Stimulated activated memory B cell treated with anti-CD40 and anti-IgM and Interleukin-4, amounts not matched to agents 10 μg/mL and 1 μg/mL and 100 μg/mL, for 72 hours (primary cell): ENCODE data around the gene CAMKMT.

ENCODE experiments used
- ATAC-seq: fragments of 150-1000 bp; cut with Tn5 transposase; 2 replicates; pipeline ENCODE4 v1.10.0; 2021
- H3K27ac Mint-ChIP-seq: one replicate; pipeline ENCODE4 v1.8.0; 2022; ENCODE audit warnings: mild to moderate bottlenecking, mixed read lengths
- H3K27me3 Mint-ChIP-seq: one replicate; pipeline ENCODE4 v1.8.0; 2022; ENCODE audit warnings: mixed read lengths
- H3K36me3 Mint-ChIP-seq: one replicate; pipeline ENCODE4 v1.8.0; 2022; ENCODE audit warnings: mixed read lengths
- H3K4me1 Mint-ChIP-seq: one replicate; pipeline ENCODE4 v1.8.0; 2022; ENCODE audit warnings: mixed read lengths
- H3K4me3 Mint-ChIP-seq: one replicate; pipeline ENCODE4 v1.8.0; 2022; ENCODE audit warnings: mild to moderate bottlenecking, moderate library complexity, mixed read lengths
- H3K9me3 Mint-ChIP-seq: one replicate; pipeline ENCODE4 v1.8.0; 2022; ENCODE audit warnings: mixed read lengths

The CAMKMT gene

DNA sequence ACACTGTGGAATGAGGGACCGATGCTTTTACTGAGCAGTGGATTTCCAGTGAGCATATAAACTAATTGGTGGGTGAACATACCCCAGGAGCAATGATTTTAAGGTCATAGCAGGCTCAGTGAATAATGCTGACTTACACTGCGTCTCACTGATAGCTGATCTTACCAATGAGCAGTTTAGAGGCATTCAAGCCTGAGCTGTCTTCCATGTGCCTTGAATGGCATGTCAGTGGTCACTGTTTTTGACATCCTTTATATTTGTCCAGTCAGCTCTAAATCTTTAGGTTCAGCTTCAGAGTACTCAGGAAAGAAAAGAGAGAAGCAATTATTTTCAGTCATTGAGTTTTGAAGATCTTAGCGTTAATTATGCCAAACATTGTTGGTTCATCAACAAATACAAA is 88.3 kb downstream of the CAMKMT start:
- no peak for ATAC-seq
- no peaks in the 10 kb centered on the region for H3K27me3 Mint-ChIP-seq
- H3K27ac Mint-ChIP-seq = no peak overlapping the region
- H3K9me3 Mint-ChIP-seq = peaks cover 3% of the 10 kb centered on the region
- H3K4me1 Mint-ChIP-seq = no peaks in the 10 kb centered on the region
- H3K4me3 Mint-ChIP-seq = no peak overlapping the region
- H3K36me3 Mint-ChIP-seq = peaks cover 15% of the 10 kb centered on the region

DNA sequence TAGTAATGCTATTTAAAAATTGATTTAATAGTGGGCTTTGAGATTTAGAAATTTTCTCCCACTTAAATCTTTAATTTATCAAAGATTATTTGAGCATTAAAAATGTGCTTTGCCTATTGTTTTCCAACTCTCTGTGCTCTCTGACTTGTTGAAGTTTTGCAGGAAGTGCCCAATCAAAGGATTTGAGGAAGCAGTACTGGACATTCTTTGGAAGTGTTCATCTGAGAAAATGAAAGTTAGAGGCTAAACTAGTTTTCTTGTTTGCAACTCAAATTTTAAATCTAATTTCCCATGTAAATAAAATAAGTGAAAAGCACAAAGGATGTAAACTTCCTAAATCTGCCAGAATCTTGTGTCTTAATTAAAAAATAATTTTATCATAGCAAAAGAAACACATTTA is 89.1 kb downstream of the CAMKMT start:
- H3K4me1 Mint-ChIP-seq = no peaks in the 10 kb centered on the region
- no peaks in the 10 kb centered on the region for H3K9me3 Mint-ChIP-seq
- no peak for ATAC-seq

DNA sequence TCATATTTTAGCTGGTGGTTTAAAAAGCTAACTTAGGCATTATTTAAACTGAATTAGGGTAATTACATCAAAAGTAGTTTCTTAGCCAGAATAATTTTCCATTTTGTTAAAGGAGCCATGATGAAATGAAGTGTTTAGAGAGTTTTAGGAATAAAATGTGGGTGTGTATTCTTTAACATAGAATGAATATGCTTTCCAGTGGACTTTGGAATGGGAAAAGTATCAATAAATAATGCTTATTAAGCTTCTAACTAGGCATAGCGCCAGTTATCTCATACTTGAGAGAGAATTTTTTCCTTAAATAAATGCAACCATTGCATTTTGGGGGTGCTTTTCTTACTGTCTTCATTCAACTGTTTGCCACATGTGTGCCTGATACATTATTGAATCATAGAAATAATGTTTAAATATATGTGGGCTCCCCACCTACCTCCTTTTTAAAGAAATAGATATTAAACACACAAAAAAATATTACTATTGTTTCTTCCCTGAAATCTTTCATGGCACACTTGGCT is 90.4 kb downstream of the CAMKMT start:
- no peak overlapping the region for H3K4me3 Mint-ChIP-seq
- H3K36me3 Mint-ChIP-seq = no peaks in the 10 kb centered on the region
- no peaks in the 10 kb centered on the region for H3K4me1 Mint-ChIP-seq

More for the DNA sequence above, 89.1 kb downstream of the CAMKMT start:
- H3K4me3 Mint-ChIP-seq = no peak overlapping the region
- H3K27ac Mint-ChIP-seq = no peak overlapping the region
- H3K27me3 Mint-ChIP-seq = no peaks in the 10 kb centered on the region
- H3K36me3 Mint-ChIP-seq = peaks cover 8% of the 10 kb centered on the region

DNA sequence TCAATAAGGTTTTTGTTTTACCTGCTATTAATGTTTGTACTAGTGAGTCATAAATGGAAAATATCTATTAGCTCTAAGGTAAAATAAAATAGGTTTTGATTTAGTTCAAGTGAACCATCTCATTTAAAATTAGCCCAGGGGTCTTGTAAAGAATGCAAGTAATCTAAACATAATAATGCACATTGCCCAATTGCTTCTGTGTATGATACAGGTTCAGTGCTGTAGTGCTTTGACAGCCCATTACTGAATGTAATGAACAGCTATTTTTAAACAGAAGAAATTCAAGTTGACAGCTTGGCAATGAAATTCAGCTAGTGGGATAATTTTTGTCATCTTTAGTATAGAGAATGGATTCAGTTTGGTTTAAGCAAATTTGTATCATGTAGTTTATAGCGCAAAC is 91.5 kb downstream of the CAMKMT start:
- H3K9me3 Mint-ChIP-seq = no peaks in the 10 kb centered on the region
- no peak overlapping the region for H3K27ac Mint-ChIP-seq
- no peaks in the 10 kb centered on the region for H3K36me3 Mint-ChIP-seq
- no peaks in the 10 kb centered on the region for H3K27me3 Mint-ChIP-seq
- no peak for ATAC-seq
- H3K4me1 Mint-ChIP-seq = no peaks in the 10 kb centered on the region
- no peak overlapping the region for H3K4me3 Mint-ChIP-seq

More for the DNA sequence above, 90.4 kb downstream of the CAMKMT start:
- no peaks in the 10 kb centered on the region for H3K27me3 Mint-ChIP-seq
- no peak for ATAC-seq
- H3K9me3 Mint-ChIP-seq = no peaks in the 10 kb centered on the region
- no peak overlapping the region for H3K27ac Mint-ChIP-seq

DNA sequence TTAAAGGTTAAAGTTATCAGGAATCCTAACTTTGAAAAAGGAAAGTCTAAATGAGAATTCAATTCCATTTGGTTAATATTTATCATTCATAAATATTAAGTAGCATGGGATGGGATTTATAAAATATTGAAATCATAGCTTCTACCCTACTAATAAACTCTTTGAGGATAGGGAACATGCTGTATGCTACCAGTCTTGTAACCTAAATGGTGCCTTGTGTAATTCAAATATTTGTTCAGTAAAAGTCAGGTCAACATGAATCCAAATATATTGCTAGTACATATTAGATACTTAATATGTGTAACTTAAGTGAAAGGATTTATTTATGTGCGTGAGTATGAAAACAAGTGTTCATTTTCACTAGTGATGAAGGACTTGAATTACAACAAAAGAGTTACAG is 94.1 kb downstream of the CAMKMT start:
- Mint-ChIP-seq H3K27me3 (no peaks in the 10 kb centered on the region), H3K4me3 (no peak overlapping the region), H3K27ac (no peak overlapping the region), H3K9me3 (no peaks in the 10 kb centered on the region), H3K36me3 (peaks cover 7% of the 10 kb centered on the region), H3K4me1 (no peaks in the 10 kb centered on the region)
- no peak for ATAC-seq

DNA sequence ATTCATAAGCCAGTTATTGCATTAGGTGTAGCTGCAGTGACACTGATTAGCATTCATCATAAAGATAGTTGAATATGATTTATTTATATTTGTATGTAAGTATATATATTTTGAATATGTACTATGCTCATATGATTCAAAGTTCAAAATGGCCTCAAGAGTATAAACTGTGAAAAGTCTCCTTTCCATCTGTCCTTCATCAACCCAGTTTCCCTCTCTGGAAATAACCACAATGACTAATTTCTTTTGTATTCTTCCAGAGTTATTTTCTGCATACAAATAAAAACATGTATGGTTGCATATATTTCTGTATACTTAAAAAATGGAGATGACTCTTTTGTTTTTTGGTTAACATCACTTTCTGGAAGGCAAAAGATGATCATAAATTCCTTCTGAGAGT is 95.2 kb downstream of the CAMKMT start:
- H3K36me3 Mint-ChIP-seq = peaks cover 8% of the 10 kb centered on the region
- H3K4me1 Mint-ChIP-seq = no peaks in the 10 kb centered on the region
- H3K27me3 Mint-ChIP-seq = no peaks in the 10 kb centered on the region
- ATAC-seq = no peak
- H3K4me3 Mint-ChIP-seq = no peak overlapping the region
- H3K9me3 Mint-ChIP-seq = no peaks in the 10 kb centered on the region
- H3K27ac Mint-ChIP-seq = no peak overlapping the region

DNA sequence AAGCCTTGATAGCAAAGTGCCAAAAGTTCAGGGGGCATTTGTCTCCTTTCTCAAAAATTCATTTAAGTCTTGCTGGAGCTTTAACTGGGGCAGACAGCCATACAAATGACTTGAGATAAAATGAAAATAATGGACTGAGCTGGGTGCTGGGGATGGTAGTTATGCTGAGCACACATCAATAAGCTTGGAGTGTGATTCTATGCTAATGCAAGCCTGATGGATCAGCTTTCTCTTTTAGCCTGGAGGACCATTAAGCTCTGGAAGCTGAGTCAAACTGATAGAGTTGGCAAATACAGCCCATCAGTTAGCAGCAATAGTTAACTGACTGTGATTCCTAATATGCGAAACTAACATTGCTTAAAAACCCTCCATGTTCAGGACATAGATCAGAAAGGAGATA is 98.0 kb downstream of the CAMKMT start:
- Mint-ChIP-seq H3K9me3 (peaks cover 6% of the 10 kb centered on the region), H3K27me3 (no peaks in the 10 kb centered on the region), H3K4me1 (no peaks in the 10 kb centered on the region), H3K4me3 (no peak overlapping the region), H3K36me3 (peaks cover 25% of the 10 kb centered on the region), H3K27ac (no peak overlapping the region)
- ATAC-seq = no peak

DNA sequence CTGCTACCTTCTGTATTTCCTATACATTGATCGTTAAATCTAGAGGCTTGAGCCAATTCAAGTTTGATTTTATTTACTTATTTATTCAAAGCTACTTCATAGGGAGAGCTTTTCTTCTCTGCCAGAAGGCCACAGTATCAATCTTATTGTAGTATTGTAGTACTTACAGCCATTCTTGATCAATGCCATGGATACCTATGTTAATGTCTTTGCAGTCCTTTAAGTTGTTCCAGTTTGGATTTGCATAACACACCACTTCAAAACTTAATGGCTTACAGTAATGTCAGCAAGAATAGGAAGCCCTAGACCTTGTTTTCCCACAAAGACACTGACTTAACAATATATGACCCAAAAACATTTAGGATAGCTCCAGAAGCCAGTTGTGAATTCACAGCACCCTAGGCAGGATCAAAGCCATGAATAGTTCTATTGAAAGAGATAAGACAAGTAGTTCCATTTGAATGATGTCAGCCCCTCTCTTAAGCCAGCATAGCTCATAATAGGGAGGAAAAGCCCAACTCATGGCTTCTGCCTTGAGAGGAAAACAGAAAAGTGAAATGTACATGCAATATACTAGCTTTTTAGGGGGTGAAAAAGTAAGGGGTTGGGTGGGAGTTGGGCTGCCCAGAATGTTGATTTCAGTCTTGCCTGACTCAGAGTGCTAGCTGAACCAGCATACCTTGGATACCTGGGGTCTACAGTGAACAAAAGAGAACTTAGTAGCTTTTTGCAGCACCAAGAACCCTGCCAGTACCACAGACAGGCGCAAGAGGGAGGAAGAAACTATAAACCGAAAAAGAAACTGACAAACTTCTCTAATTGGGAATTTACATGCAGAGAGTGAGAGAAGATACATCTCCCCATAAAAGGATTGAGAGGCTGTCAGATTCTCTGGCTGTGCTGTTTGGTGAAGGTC is 101.4 kb downstream of the CAMKMT start:
- no peak overlapping the region for H3K27ac Mint-ChIP-seq
- H3K4me3 Mint-ChIP-seq = no peak overlapping the region
- no peak for ATAC-seq
- peaks cover 25% of the 10 kb centered on the region for H3K36me3 Mint-ChIP-seq
- H3K27me3 Mint-ChIP-seq = no peaks in the 10 kb centered on the region
- no peaks in the 10 kb centered on the region for H3K4me1 Mint-ChIP-seq
- H3K9me3 Mint-ChIP-seq = peaks cover 12% of the 10 kb centered on the region

DNA sequence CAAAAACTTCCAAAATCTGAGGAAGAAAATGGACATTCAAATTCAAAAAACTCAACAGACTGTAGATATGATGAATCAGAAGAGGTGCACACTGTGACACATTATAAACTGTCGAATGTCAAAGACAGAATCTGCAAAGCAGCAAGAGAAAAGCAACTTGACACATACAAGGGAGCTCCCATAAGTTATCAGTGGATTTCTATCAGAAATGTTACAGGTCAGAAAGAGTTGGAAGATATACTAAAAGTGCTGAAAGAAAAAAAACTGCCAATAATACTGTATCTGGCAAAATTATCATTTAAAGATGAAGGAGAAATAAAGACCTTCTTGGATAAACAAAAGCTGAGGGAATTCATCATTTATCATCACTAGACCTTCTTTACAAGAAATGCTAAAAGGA is 102.7 kb downstream of the CAMKMT start:
- Mint-ChIP-seq H3K4me1 (no peaks in the 10 kb centered on the region), H3K27ac (no peak overlapping the region), H3K9me3 (peaks cover 12% of the 10 kb centered on the region), H3K36me3 (peaks cover 25% of the 10 kb centered on the region), H3K27me3 (no peaks in the 10 kb centered on the region), H3K4me3 (no peak overlapping the region)
- no peak for ATAC-seq

DNA sequence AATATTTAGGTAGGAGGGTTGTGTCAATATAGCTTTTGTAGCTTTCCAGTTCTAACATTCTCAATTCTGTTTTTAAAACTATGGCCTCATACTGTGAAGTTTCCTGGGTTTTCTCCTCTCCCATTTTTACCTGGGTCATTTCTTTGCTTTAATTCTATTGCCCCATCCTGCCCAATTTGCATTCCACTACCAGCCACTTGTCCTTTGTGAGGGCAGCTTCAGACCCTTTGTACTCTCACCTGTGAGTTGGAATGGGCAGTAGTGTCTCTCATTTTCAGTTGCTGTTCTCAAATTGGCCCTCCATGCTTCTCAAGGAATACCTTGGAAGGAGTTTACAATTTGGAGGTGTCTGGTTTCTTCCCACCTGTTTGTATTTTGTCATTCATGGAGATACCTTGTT is 108.4 kb downstream of the CAMKMT start:
- Mint-ChIP-seq H3K27ac (no peak overlapping the region), H3K36me3 (no peaks in the 10 kb centered on the region), H3K4me1 (no peaks in the 10 kb centered on the region), H3K4me3 (no peak overlapping the region), H3K27me3 (no peaks in the 10 kb centered on the region), H3K9me3 (peaks cover 6% of the 10 kb centered on the region)
- ATAC-seq = no peak

DNA sequence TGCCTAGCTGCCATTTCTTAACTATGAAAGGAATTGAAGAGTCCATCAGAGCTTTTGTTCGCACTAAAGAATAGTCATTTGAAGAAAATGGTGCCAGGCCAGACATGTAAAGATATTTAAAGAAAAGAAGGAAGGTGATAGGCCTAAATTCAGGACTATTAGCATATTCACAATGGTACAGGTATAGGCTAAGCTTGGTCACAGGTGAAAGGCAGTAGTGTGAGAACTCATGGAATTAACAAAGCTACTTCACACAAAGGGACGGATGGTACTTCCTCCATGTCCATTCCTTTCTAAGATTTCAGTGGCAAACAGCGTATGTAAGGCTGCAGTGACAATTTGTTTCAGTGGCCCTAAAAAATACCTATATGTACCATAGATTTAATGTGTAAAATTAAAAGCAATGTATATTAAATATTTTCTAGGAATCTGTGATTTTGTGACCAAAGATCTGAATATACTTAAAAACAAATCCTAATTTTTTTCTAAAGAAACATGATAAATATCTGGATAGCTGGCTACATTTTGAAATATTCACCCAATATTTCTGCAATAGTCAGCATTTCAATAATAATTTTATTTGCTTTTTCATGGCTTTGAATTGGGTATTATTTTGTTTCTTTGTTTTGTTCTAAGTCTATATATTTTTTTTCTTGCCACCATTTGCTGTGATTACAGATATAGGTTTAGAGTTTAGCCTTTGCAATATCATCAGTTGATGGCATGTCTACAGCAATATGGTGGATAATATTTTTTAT is 116.1 kb downstream of the CAMKMT start:
- no peaks in the 10 kb centered on the region for H3K36me3 Mint-ChIP-seq
- no peak for ATAC-seq
- H3K9me3 Mint-ChIP-seq = no peaks in the 10 kb centered on the region
- no peaks in the 10 kb centered on the region for H3K27me3 Mint-ChIP-seq
- H3K27ac Mint-ChIP-seq = no peak overlapping the region
- no peaks in the 10 kb centered on the region for H3K4me1 Mint-ChIP-seq
- H3K4me3 Mint-ChIP-seq = no peak overlapping the region

DNA sequence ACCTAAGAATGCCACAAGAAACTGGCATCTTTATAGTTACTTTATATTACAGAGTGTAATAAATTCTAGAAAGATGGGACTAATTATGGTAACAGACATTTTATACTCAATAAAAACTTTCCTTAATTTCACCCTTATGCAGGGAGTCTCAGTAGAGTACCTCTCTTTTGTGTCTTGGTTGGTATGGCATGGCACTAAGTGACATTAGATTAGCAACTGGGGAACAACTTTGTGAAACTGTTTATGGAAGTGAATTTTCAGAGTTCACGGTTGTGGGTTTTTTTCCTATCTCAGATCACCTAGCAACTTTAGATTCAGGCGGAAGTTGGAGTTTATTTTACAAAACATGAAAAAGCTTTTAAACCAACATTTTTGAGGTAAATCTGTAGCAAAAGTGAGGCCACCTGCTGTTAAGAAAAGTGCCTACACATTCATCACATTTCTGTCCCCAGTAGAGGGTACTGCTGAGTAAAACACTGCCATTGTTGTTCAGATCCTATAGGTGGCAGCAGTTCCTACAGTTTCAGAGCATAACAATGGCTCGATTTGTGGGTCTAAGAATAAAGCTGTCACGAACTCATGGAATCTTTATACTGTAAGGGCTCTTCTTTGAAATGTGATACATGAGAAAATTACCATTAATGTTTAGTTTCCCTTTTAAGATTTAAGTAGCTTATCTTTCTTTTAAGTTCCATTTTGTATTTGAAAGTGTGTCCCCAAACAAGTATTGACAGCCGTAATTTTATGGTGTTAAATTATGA is 117.6 kb downstream of the CAMKMT start:
- Mint-ChIP-seq H3K9me3 (no peaks in the 10 kb centered on the region), H3K27ac (no peak overlapping the region), H3K4me3 (no peak overlapping the region), H3K27me3 (no peaks in the 10 kb centered on the region), H3K4me1 (no peaks in the 10 kb centered on the region), H3K36me3 (peaks cover 6% of the 10 kb centered on the region)
- ATAC-seq = peak; percentile 83

DNA sequence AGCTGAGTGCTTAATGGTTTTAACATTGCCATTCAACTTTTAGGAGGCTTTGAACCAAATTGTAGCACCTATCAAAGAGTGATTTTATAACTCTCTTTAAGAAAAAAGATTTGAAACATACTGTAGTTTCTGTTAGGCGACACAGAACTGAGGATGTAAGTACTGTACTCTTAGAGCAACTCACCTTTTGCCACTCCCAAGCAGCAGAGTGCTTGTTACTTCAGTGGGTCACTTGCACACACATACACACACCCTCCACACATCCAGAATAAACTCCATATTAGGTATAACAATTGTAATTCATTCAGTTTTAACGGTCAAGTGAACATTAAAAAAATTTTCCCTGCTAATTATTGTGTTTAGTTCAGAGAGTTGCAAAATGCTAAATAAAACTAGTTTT is 118.3 kb downstream of the CAMKMT start:
- Mint-ChIP-seq H3K4me3 (no peak overlapping the region), H3K27ac (no peak overlapping the region), H3K4me1 (no peaks in the 10 kb centered on the region), H3K27me3 (no peaks in the 10 kb centered on the region), H3K9me3 (no peaks in the 10 kb centered on the region), H3K36me3 (peaks cover 12% of the 10 kb centered on the region)
- ATAC-seq = no peak

DNA sequence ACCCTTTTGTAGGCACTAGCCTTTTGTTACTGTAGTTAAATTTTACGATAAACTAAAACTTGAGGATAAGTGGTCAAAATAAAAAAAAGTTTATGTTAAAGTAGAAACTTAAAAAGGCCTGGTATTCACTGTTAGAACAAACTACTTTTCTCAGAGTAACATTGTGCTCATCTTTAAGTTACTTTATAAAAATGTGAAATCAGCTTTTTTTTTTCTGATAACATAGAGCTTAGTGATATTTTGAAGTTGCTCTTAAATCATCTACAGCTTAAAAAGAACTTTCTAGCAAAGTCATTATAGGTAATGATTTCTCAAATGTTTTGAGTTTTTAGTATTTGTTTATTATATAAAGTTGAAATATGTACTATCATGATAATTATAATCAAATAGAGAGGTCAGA is 125.3 kb downstream of the CAMKMT start:
- H3K27me3 Mint-ChIP-seq = no peaks in the 10 kb centered on the region
- peaks cover 17% of the 10 kb centered on the region for H3K36me3 Mint-ChIP-seq
- no peaks in the 10 kb centered on the region for H3K9me3 Mint-ChIP-seq
- no peaks in the 10 kb centered on the region for H3K4me1 Mint-ChIP-seq
- no peak for ATAC-seq
- H3K4me3 Mint-ChIP-seq = no peak overlapping the region
- H3K27ac Mint-ChIP-seq = no peak overlapping the region

DNA sequence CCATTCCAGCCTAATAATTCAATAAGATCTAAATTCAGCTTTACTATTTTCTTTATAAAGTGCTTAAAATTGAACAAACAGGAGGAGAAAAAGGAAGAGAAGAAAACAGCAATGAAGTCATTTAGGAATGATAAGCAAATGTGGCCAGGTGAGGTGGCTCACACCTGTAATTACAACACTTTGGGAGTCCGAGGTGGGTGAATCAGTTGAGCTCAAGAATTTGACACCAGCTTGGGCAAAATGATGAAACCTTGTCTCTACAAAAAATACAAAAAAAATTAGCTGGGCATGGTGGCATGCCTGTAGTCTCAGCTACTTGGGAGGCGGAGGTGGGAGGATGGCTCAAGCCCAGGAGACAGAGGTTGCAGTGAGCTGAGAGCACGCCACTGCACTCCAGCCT is 129.0 kb downstream of the CAMKMT start:
- H3K36me3 Mint-ChIP-seq = peaks cover 6% of the 10 kb centered on the region
- no peak for ATAC-seq
- H3K27me3 Mint-ChIP-seq = no peaks in the 10 kb centered on the region
- no peaks in the 10 kb centered on the region for H3K4me1 Mint-ChIP-seq
- no peak overlapping the region for H3K27ac Mint-ChIP-seq
- H3K4me3 Mint-ChIP-seq = no peak overlapping the region
- H3K9me3 Mint-ChIP-seq = no peaks in the 10 kb centered on the region
